ENCODE measurements around the gene UGDH. TPM values are rescaled to one million over a fixed set of nuclear protein-coding genes. Genes with fewer than 3 reads are reported as not detected.
"Not testable (repeated sequence)": the region's sequence is repeated elsewhere in the genome, so short reads cannot be mapped to it uniquely, and the experiment has no call there.

UGDH gene
- polyA plus RNA-seq, 10 donors, result 38.7 to 66.1 (median 50.0) TPM

GRCh38 chr4:39532237-39532636, 5.0 kb upstream of the UGDH start:
- not testable (repeated sequence) for DNase-seq

GRCh38 chr4:39530682-39531081, 3.4 kb upstream of the UGDH start:
- DNase-seq, result no peak

- DNase-seq, result no peak
Observed at GRCh38 chr4:39529534-39529933, 2.3 kb upstream of the UGDH start.

- DNase-seq, result peak; percentile 73 to 96 (median 87)
Observed at GRCh38 chr4:39528061-39528465, 824 bp upstream of the UGDH start.

GRCh38 chr4:39526765-39527295, 409 bp downstream of the UGDH start:
- no peak for DNase-seq

- peak in 2 of 3 donors; percentile 12 to 41 for DNase-seq
Observed at GRCh38 chr4:39525822-39526690, 1.2 kb downstream of the UGDH start.

GRCh38 chr4:39524161-39524957, 2.9 kb downstream of the UGDH start:
- no peak for DNase-seq

- DNase-seq, result peak in 2 of 3 donors; percentile 15 to 36
Observed at GRCh38 chr4:39522068-39522467, 5.2 kb downstream of the UGDH start.

- DNase-seq, result peak; percentile 61 to 82 (median 64)
Observed at GRCh38 chr4:39521253-39521919, 5.9 kb downstream of the UGDH start.

GRCh38 chr4:39518484-39518883, 8.8 kb downstream of the UGDH start:
- no peak for DNase-seq

GRCh38 chr4:39516407-39516966, 10.8 kb downstream of the UGDH start:
- DNase-seq, result no peak

GRCh38 chr4:39515669-39516401, 11.4 kb downstream of the UGDH start:
- DNase-seq, result not testable (repeated sequence)

- DNase-seq, result no peak
Observed at GRCh38 chr4:39514888-39515401, 12.3 kb downstream of the UGDH start.

- not testable (repeated sequence) for DNase-seq
Observed at GRCh38 chr4:39514266-39514665, 13.0 kb downstream of the UGDH start.

- no peak for DNase-seq
Observed at GRCh38 chr4:39510348-39510929, 16.8 kb downstream of the UGDH start.

GRCh38 chr4:39505581-39505980, 21.7 kb downstream of the UGDH start:
- no peak for DNase-seq

- DNase-seq, result no peak
Observed at GRCh38 chr4:39504538-39504937, 22.7 kb downstream of the UGDH start.

- DNase-seq, result not testable (repeated sequence)
Observed at GRCh38 chr4:39502664-39503035, 24.6 kb downstream of the UGDH start.

GRCh38 chr4:39502019-39502663, 25.1 kb downstream of the UGDH start:
- DNase-seq, result peak in 2 of 3 donors; percentile 8 to 69

- DNase-seq, result no peak
Observed at GRCh38 chr4:39498727-39499020, 28.6 kb downstream of the UGDH start.
